K562 (cell line): ENCODE data around the gene NOTCH1. TPM values are rescaled to one million over a fixed set of nuclear protein-coding genes. Genes with fewer than 3 reads are reported as not detected.

Source experiments
- BHLHE40 ChIP-seq: IDR thresholded peaks from 2 replicates; pipeline ENCODE4 v1.6.1; 2011; ENCODE audit warnings: low read length, improper control_type of control experiment
- CC2D1A ChIP-seq: fragments of 450-650 bp; IDR thresholded peaks from 2 replicates; pipeline ENCODE4 v1.6.1; 2017; ENCODE audit warnings: mild to moderate bottlenecking
- DNMT1 ChIP-seq: fragments of 450-650 bp; IDR thresholded peaks from 2 replicates; pipeline ENCODE4 v1.6.1; 2016; ENCODE audit warnings: antibody characterized with exemption, mild to moderate bottlenecking
- ETS2 ChIP-seq: IDR thresholded peaks from 2 replicates; pipeline ENCODE4 v1.6.1; 2016; ENCODE audit warnings: borderline replicate concordance, missing genetic modification characterization, mild to moderate bottlenecking, moderate library complexity, missing compliant biosample characterization; ENCODE audit not compliant: poor library complexity, severe bottlenecking
- GATAD2A ChIP-seq: fragments of 450-650 bp; IDR thresholded peaks from 2 replicates; pipeline ENCODE4 v1.6.1; 2017
- HMGN3 ChIP-seq: IDR thresholded peaks from 2 replicates; pipeline ENCODE4 v1.6.1; 2011; ENCODE audit warnings: borderline replicate concordance, low read depth, mild to moderate bottlenecking, mixed read lengths, low read length; ENCODE audit not compliant: insufficient read length; ENCODE audit errors: extremely low read depth
- NCOA4 ChIP-seq: fragments of 450-650 bp; IDR thresholded peaks from 2 replicates; pipeline ENCODE4 v1.6.1; 2018; ENCODE audit warnings: mild to moderate bottlenecking; ENCODE audit not compliant: partially characterized antibody
- RAD21 ChIP-seq, 2 experiments: fragments of 250-450 bp in 1 of 2; fragments of 450-650 bp in 1 of 2; sonication (Bioruptor Pico) in 1 of 2; formaldehyde crosslinking in 1 of 2; IDR thresholded peaks in 1 of 2; conservative IDR thresholded peaks in 1 of 2; 2 replicates each; pipeline versions ENCODE4 v1.4.0 to v1.8.0; 2020 to 2022; ENCODE audit warnings: mild to moderate bottlenecking in 2 of 2, moderate library complexity in 1 of 2
- RBM15 ChIP-seq: fragments of 200-400 bp; formaldehyde crosslinking; IDR thresholded peaks from 2 replicates; pipeline ENCODE4 v1.6.1; 2018; ENCODE audit warnings: mild to moderate bottlenecking, low read length, moderate library complexity; ENCODE audit not compliant: insufficient read depth
- polyA plus RNA-seq, 8 experiments: library from polyadenylated mRNA; depleted of rRNA in 4 of 8; stranded (reverse) in 5 of 8; unstranded in 3 of 8; fragments of >200 nt; fragmentation: Nextera tagmentation in 2 of 8; fragmentation: Illumina TruSeq in 1 of 8; extraction: Ambion mirVana in 2 of 8; extraction: Trizol in 1 of 8; gene quantifications; 2 replicates each; pipeline versions ENCODE4 v1.2.1 to v1.2.3, GENCODE V29; 2011 to 2014; ENCODE audit warnings: inconsistent platforms in 1 of 8, missing spikeins in 1 of 8
- total RNA-seq, 7 experiments: library from RNA; depleted of rRNA in 6 of 7; stranded (reverse); fragments of >200 nt in 6 of 7; fragmentation: Illumina TruSeq in 2 of 7; extraction: Trizol in 2 of 7; gene quantifications; 2 replicates each; pipeline versions ENCODE4 v1.2.1 to v1.2.3, GENCODE V29; 2011 to 2021; ENCODE audit warnings: low replicate concordance in 1 of 7
- TF ChIP-seq, protein P1 (sequence below): fragments of 250-450 bp; sonication (Bioruptor Pico); IDR thresholded peaks from 2 replicates; pipeline ENCODE4 v1.4.0; 2020; ENCODE audit warnings: mild to moderate bottlenecking, moderate library complexity
- TF ChIP-seq, protein P2 (sequence below), 2 experiments: fragments of 250-450 bp in 1 of 2; fragments of 450-650 bp in 1 of 2; sonication (Bioruptor Pico) in 1 of 2; IDR thresholded peaks; 2 replicates each; pipeline versions ENCODE4 v1.6.1 to v1.8.0; 2016 to 2021; ENCODE audit warnings: mild to moderate bottlenecking in 2 of 2, moderate library complexity in 2 of 2, missing compliant biosample characterization in 1 of 2, missing genetic modification characterization in 1 of 2
- TF ChIP-seq, protein P3 (sequence below): fragments of 250-450 bp; sonication (Bioruptor Pico); IDR thresholded peaks from 2 replicates; pipeline ENCODE4 v1.5.0; 2021; ENCODE audit warnings: mild to moderate bottlenecking, borderline replicate concordance
- TF ChIP-seq, protein P4 (sequence below): IDR thresholded peaks from 2 replicates; pipeline ENCODE4 v1.6.1; 2016; ENCODE audit warnings: missing genetic modification characterization, missing compliant biosample characterization
- TF ChIP-seq, protein P5 (sequence below): fragments of 450-650 bp; IDR thresholded peaks from 2 replicates; pipeline ENCODE4 v1.6.1; 2014; ENCODE audit warnings: low read depth, mild to moderate bottlenecking, moderate library complexity, borderline replicate concordance
- TF ChIP-seq, protein P6 (sequence below): sonication (generic); formaldehyde crosslinking; IDR thresholded peaks from 2 replicates; pipeline ENCODE4 v1.8.0; 2022; ENCODE audit warnings: mild to moderate bottlenecking, missing genetic modification reagents

NOTCH1 gene
- total and polyA plus RNA-seq, 9 of the 15 experiments (the other 6 are each of a cell fraction or from before 2014, with no cell fraction given) = 0.03 to 31.4 (median 2.3) TPM

DNA sequence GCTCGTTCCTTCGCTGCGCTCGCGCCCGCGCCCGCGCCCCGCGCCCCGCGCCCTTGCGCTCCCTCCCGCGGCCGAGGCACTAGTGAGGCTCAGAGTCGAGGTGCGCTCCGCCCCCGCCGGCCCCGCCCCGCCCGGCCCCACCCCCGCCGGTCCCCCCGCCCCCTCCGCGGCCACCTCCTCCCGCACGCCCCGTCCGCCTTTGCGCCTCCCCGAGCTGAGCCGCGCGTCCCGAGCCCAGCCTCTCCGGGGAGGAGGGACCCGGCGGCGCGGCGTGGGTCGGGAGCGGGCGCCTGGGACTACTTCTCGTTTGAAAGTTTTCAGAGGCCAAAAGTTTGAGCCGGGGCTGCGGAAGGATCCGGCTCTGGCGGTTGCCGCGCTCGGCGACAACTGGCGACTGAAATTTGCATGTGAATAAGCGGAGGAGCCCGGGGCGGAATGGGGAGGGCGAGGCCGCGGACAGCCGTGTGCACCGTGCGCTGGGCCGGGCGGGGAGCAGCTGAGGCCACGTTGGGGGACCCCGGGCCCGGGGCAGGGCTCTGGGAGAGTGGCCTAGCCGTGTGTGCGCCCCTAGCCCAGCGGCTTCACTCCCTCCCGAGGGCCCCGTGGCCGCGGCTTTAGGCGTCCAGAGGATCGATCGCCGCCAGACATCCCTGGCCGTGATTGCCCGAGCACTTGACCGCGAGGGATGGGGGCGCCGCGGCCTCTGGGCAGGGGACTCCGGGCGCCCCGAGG is at the start of gene NOTCH1 (continued):
- TF ChIP-seq, protein P1, sequence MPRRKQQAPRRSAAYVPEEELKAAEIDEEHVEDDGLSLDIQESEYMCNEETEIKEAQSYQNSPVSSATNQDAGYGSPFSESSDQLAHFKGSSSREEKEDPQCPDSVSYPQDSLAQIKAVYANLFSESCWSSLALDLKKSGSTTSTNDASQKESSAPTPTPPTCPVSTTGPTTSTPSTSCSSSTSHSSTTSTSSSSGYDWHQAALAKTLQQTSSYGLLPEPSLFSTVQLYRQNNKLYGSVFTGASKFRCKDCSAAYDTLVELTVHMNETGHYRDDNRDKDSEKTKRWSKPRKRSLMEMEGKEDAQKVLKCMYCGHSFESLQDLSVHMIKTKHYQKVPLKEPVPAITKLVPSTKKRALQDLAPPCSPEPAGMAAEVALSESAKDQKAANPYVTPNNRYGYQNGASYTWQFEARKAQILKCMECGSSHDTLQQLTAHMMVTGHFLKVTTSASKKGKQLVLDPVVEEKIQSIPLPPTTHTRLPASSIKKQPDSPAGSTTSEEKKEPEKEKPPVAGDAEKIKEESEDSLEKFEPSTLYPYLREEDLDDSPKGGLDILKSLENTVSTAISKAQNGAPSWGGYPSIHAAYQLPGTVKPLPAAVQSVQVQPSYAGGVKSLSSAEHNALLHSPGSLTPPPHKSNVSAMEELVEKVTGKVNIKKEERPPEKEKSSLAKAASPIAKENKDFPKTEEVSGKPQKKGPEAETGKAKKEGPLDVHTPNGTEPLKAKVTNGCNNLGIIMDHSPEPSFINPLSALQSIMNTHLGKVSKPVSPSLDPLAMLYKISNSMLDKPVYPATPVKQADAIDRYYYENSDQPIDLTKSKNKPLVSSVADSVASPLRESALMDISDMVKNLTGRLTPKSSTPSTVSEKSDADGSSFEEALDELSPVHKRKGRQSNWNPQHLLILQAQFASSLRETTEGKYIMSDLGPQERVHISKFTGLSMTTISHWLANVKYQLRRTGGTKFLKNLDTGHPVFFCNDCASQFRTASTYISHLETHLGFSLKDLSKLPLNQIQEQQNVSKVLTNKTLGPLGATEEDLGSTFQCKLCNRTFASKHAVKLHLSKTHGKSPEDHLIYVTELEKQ (CRISPR knock-in tag) = no peak
- TF ChIP-seq GATAD2A = 0 out of 2 replicates have a peak, but pooled peaks have one; percentile 60
- TF ChIP-seq, protein P2, sequence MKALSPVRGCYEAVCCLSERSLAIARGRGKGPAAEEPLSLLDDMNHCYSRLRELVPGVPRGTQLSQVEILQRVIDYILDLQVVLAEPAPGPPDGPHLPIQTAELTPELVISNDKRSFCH (CRISPR knock-in tag; IDR thresholded peaks at IDR 0.05) = no peak
- TF ChIP-seq, protein P2 (tag; IDR thresholded peaks at IDR 0.05) = no peak
- peak; percentile 0 to 17; a peak in 1 of 4 replicates for TF ChIP-seq RAD21 (CRISPR knock-in tag; conservative IDR thresholded peaks at IDR 0.05 in 1 of 2, IDR thresholded peaks at IDR 0.05 in 1 of 2)
- TF ChIP-seq, protein P3, sequence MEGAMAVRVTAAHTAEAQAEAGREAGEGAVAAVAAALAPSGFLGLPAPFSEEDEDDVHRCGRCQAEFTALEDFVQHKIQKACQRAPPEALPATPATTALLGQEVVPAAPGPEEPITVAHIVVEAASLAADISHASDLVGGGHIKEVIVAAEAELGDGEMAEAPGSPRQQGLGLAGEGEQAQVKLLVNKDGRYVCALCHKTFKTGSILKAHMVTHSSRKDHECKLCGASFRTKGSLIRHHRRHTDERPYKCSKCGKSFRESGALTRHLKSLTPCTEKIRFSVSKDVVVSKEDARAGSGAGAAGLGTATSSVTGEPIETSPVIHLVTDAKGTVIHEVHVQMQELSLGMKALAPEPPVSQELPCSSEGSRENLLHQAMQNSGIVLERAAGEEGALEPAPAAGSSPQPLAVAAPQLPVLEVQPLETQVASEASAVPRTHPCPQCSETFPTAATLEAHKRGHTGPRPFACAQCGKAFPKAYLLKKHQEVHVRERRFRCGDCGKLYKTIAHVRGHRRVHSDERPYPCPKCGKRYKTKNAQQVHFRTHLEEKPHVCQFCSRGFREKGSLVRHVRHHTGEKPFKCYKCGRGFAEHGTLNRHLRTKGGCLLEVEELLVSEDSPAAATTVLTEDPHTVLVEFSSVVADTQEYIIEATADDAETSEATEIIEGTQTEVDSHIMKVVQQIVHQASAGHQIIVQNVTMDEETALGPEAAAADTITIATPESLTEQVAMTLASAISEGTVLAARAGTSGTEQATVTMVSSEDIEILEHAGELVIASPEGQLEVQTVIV = no peak
- no peak for TF ChIP-seq BHLHE40
- TF ChIP-seq, protein P4, sequence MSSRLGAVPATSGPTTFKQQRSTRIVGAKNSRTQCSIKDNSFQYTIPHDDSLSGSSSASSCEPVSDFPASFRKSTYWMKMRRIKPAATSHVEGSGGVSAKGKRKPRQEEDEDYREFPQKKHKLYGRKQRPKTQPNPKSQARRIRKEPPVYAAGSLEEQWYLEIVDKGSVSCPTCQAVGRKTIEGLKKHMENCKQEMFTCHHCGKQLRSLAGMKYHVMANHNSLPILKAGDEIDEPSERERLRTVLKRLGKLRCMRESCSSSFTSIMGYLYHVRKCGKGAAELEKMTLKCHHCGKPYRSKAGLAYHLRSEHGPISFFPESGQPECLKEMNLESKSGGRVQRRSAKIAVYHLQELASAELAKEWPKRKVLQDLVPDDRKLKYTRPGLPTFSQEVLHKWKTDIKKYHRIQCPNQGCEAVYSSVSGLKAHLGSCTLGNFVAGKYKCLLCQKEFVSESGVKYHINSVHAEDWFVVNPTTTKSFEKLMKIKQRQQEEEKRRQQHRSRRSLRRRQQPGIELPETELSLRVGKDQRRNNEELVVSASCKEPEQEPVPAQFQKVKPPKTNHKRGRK (tag) = no peak
- no peak for TF ChIP-seq DNMT1
- TF ChIP-seq HMGN3 = no peak
- no peak for TF ChIP-seq CC2D1A
- no peak for TF ChIP-seq ETS2 (tag)
- TF ChIP-seq, protein P5, sequence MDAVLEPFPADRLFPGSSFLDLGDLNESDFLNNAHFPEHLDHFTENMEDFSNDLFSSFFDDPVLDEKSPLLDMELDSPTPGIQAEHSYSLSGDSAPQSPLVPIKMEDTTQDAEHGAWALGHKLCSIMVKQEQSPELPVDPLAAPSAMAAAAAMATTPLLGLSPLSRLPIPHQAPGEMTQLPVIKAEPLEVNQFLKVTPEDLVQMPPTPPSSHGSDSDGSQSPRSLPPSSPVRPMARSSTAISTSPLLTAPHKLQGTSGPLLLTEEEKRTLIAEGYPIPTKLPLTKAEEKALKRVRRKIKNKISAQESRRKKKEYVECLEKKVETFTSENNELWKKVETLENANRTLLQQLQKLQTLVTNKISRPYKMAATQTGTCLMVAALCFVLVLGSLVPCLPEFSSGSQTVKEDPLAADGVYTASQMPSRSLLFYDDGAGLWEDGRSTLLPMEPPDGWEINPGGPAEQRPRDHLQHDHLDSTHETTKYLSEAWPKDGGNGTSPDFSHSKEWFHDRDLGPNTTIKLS = peak; percentile 35; the same call in 1 of the 2 replicates
- TF ChIP-seq RBM15 = no peak
- no peak for TF ChIP-seq NCOA4
- TF ChIP-seq, protein P6, sequence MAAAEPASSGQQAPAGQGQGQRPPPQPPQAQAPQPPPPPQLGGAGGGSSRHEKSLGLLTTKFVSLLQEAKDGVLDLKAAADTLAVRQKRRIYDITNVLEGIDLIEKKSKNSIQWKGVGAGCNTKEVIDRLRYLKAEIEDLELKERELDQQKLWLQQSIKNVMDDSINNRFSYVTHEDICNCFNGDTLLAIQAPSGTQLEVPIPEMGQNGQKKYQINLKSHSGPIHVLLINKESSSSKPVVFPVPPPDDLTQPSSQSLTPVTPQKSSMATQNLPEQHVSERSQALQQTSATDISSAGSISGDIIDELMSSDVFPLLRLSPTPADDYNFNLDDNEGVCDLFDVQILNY (CRISPR knock-in tag) = no peak
